Caco-2 (cell line): Measurements from ENCODE around the gene BAIAP2L2. TPM values are rescaled to one million over a fixed set of nuclear protein-coding genes. Genes with fewer than 3 reads are reported as not detected.
"Not testable (repeated sequence)": the region's sequence is repeated elsewhere in the genome, so short reads cannot be mapped to it uniquely, and the experiment has no call there.

ENCODE experiments used
- BruUV-seq: library from RNA; stranded (reverse); fragments of 400-500 nt; replicated peaks from 2 replicates; lab custom pipeline; 2021; lab: Mats Ljungman, UMichigan
- CTCF ChIA-PET: fragments of 300-600 bp; sonication (Branson Sonifier 250); formaldehyde crosslinking; loops from one replicate; lab custom pipeline; 2022; ENCODE audit warnings: antibody characterized with exemption; lab: Charles Lee
- POLR2A ChIA-PET: fragments of 300-600 bp; sonication (Branson Sonifier 250); formaldehyde crosslinking; loops from one replicate; lab custom pipeline; 2022; ENCODE audit warnings: antibody characterized with exemption; lab: Charles Lee
- DNase-seq, 2 experiments: peaks; one replicate each; pipeline versions ENCODE4 v3.0.0 to v3.0.0-alpha.2; 2020 to 2022
- H3K27me3 ChIP-seq: replicated peaks from 2 replicates; pipeline ENCODE4 v1.6.0; 2011; ENCODE audit warnings: low read length; ENCODE audit not compliant: control insufficient read depth, insufficient read depth
- H3K36me3 ChIP-seq: 2 replicates; pipeline ENCODE4 v1.5.1; 2011; ENCODE audit warnings: low read length; ENCODE audit not compliant: control insufficient read depth, insufficient read depth
- H3K4me1 ChIP-seq: fragments of 250-450 bp; sonication (Bioruptor Pico); 2 replicates; pipeline ENCODE4 v1.5.1; 2020; ENCODE audit warnings: mild to moderate bottlenecking
- H3K4me3 ChIP-seq: 2 replicates; pipeline ENCODE4 v1.5.1; 2011; ENCODE audit warnings: low read depth, mild to moderate bottlenecking, control low read depth, low read length
- H3K9me3 ChIP-seq: fragments of 250-450 bp; sonication (Bioruptor Pico); 2 replicates; pipeline ENCODE4 v1.5.1; 2020; ENCODE audit warnings: mild to moderate bottlenecking, moderate library complexity
- H3K27ac Mint-ChIP-seq: one replicate; pipeline ENCODE4 v1.8.0; 2022; ENCODE audit warnings: mixed read lengths; ENCODE audit not compliant: unreplicated experiment
- H3K27me3 Mint-ChIP-seq: one replicate; pipeline ENCODE4 v1.8.0; 2022; ENCODE audit warnings: mixed read lengths; ENCODE audit not compliant: insufficient read depth, unreplicated experiment
- H3K36me3 Mint-ChIP-seq: one replicate; pipeline ENCODE4 v1.8.0; 2022; ENCODE audit warnings: mild to moderate bottlenecking, mixed read lengths; ENCODE audit not compliant: insufficient read depth, unreplicated experiment
- H3K4me1 Mint-ChIP-seq: one replicate; pipeline ENCODE4 v1.8.0; 2022; ENCODE audit warnings: low read depth, mixed read lengths; ENCODE audit not compliant: unreplicated experiment
- H3K4me3 Mint-ChIP-seq: one replicate; pipeline ENCODE4 v1.8.0; 2022; ENCODE audit warnings: mild to moderate bottlenecking, moderate library complexity, mixed read lengths; ENCODE audit not compliant: unreplicated experiment
- H3K9me3 Mint-ChIP-seq: one replicate; pipeline ENCODE4 v1.8.0; 2022; ENCODE audit warnings: mixed read lengths; ENCODE audit not compliant: unreplicated experiment
- CTCF ChIP-seq, 2 experiments: fragments of 200-600 bp in 1 of 2; IDR thresholded peaks; 1 replicate in 1 of 2; 2 replicates in 1 of 2; pipeline versions ENCODE4 v1.5.1 to v1.8.0; 2011 to 2022; ENCODE audit warnings: antibody characterized with exemption in 1 of 2, control low read depth in 1 of 2, inconsistent platforms in 1 of 2, low read depth in 1 of 2, low read length in 1 of 2, mild to moderate bottlenecking in 1 of 2, moderate library complexity in 1 of 2; ENCODE audit not compliant: insufficient read depth in 1 of 2, severe bottlenecking in 1 of 2, unreplicated experiment in 1 of 2
- intact Hi-C: fragments of 100-400 bp; cut with micrococcal nuclease; formaldehyde crosslinking; loops from one replicate; pipeline ENCODE4 v1.10.0; 2022; ENCODE audit not compliant: unreplicated experiment
- total RNA-seq: library from RNA; stranded (reverse); gene quantifications from 2 replicates; pipeline ENCODE4 v1.2.3, GENCODE V29; 2022

Gene BAIAP2L2
- total RNA-seq, 1 experiment from 2014 or later: 4.4 TPM

- no peak for TF ChIP-seq CTCF (IDR thresholded peaks at IDR 0.05; ENCODE audit: insufficient read depth in 1 of 2, low read depth in 1 of 2, low read length in 1 of 2, severe bottlenecking in 1 of 2, unreplicated experiment in 1 of 2)
Observed at GRCh38 chr22:38038890-38039812, 71.3 kb downstream of the BAIAP2L2 start.

GRCh38 chr22:38038426-38038825, 72.1 kb downstream of the BAIAP2L2 start:
- ChIA-PET CTCF (interaction anchor here (1.6 kb wide), 1 partner anchor 14 kb away, joined by 4 read pairs; no protein-coding TSS in a partner anchor), POLR2A (no interaction called here)
- Histone ChIP-seq H3K27me3 (no peaks in the 10 kb centered on the region), H3K9me3 (no peaks in the 10 kb centered on the region), H3K4me3 (no peak overlapping the region), H3K36me3 (no peaks in the 10 kb centered on the region), H3K4me1 (no peaks in the 10 kb centered on the region)
- no peak overlapping the region for H3K4me3 Mint-ChIP-seq
- BruUV-seq: no TSS peak
- H3K4me1 Mint-ChIP-seq: peaks cover 7% of the 10 kb centered on the region
- no peak for TF ChIP-seq CTCF (IDR thresholded peaks at IDR 0.05; ENCODE audit: insufficient read depth in 1 of 2, low read depth in 1 of 2, low read length in 1 of 2, severe bottlenecking in 1 of 2, unreplicated experiment in 1 of 2)
- no peak overlapping the region for H3K27ac Mint-ChIP-seq
- no peaks in the 10 kb centered on the region for H3K9me3 Mint-ChIP-seq
- intact Hi-C loops: no loop called here
- DNase-seq: no peak
- no peaks in the 10 kb centered on the region for H3K27me3 Mint-ChIP-seq
- H3K36me3 Mint-ChIP-seq: no peaks in the 10 kb centered on the region

More at GRCh38 chr22:38038890-38039812, 71.3 kb downstream of the BAIAP2L2 start:
- Histone ChIP-seq H3K9me3 (no peaks in the 10 kb centered on the region), H3K4me1 (no peaks in the 10 kb centered on the region), H3K27me3 (no peaks in the 10 kb centered on the region), H3K4me3 (no peak overlapping the region), H3K36me3 (no peaks in the 10 kb centered on the region)
- no TSS peak for BruUV-seq
- Mint-ChIP-seq H3K4me3 (no peak overlapping the region), H3K4me1 (peaks cover 2% of the 10 kb centered on the region), H3K36me3 (no peaks in the 10 kb centered on the region), H3K9me3 (no peaks in the 10 kb centered on the region), H3K27me3 (no peaks in the 10 kb centered on the region), H3K27ac (no peak overlapping the region)
- intact Hi-C loops: no loop called here
- POLR2A ChIA-PET: no interaction called here
- CTCF ChIA-PET: no interaction called here
- DNase-seq: no peak

GRCh38 chr22:38037367-38038150, 72.9 kb downstream of the BAIAP2L2 start:
- H3K27me3 Mint-ChIP-seq, H3K4me1 Mint-ChIP-seq, DNase-seq, H3K27me3 ChIP-seq, H3K9me3 ChIP-seq, H3K4me3 Mint-ChIP-seq, intact Hi-C loops, BruUV-seq, POLR2A ChIA-PET, H3K36me3 Mint-ChIP-seq, H3K4me3 ChIP-seq, H3K4me1 ChIP-seq, H3K9me3 Mint-ChIP-seq, H3K27ac Mint-ChIP-seq, H3K36me3 ChIP-seq: not testable (repeated sequence)
- CTCF ChIA-PET: interaction anchor here (1.6 kb wide), 1 partner anchor 15 kb away, joined by 4 read pairs; no protein-coding TSS in a partner anchor
